Stimulated activated CD8-positive, alpha-beta memory T cell treated with anti-CD3 and anti-CD28 coated beads, Interleukin-4, amount 100 ng/mL, for 1 hour (primary cell): Measurements from ENCODE around the gene CNEP1R1.

ENCODE experiments used
- DNase-seq, 2 donors: peaks; one replicate each; pipeline ENCODE4 v3.0.0-alpha.2; 2020; ENCODE audit warnings: low read depth in 2 of 2, low spot score in 1 of 2

CNEP1R1 gene

DNA sequence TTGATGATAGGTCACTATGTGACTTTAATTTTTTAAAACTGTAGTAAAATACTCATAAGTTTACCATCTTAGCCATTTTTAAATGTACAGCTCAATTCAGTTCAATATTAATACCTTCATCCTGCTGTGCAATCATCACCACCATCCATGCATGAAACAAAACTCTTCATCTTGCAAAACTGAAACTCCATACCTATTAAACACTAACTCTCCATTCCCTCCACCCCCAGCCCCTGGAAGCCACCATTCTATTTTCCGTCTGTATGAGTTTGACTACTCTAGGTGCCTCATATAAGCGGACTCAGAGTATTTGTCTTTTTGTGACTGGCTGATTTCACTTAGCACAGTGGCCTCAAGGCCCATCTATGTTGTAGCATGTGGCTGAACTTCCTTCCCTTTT is 9.4 kb upstream of the CNEP1R1 start:
- DNase-seq = no peak

DNA sequence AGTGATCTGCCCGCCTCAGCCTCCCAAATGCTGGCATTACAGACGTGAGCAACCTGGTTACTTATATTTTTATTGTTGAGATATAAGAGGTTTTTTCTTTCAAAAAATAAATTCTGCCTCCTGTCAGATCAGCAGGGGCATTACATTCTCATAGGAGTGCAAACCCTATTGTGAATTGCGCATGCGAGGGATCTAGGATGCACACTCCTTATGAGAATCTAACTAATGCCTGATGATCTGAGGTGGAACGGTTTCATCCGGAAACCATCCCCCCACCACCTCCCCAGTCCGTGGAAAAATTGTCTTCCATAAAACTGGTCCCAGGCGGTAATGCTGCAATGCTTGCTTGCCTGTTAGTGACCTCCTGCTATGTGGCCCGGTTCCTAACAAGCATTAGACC is 7.5 kb upstream of the CNEP1R1 start:
- no peak for DNase-seq

DNA sequence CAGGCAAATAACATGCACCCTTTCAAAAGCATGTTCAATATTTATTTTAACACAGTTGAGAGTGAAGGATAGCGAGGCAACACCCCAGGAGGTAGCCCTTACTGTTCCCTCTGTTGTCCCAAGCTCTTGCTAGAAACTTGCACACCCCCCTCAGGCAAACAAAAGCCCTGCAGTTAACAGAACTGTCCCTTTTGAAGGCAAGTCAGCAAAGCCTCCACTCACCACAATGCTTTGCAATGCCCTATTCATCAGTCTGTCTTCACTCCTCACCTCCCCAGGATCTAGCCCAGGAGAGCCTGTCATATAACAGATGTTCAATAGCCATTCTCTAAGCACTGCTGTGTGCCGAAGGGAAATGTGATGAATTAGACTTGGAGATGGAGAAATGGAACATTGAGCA is 3.5 kb upstream of the CNEP1R1 start:
- DNase-seq = no peak

DNA sequence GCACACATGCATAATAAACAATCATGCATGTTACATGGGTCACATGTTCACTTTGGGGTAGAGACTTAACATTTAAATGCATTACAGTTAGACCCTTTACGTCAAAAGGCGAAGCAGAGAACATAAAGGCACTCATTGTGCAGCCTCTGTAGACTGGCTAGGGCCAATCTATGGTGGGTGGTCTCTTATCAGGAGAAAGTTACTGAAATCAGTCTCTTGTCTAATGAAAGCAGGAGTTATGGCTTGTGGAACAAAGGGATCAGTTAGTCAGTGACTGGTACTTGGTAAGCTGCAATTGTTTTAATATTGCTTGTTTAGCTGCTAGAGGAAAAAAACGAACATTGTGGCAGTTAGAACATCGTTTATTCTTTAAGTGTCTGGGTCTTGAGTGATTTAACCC is 1.4 kb upstream of the CNEP1R1 start:
- no peak for DNase-seq

DNA sequence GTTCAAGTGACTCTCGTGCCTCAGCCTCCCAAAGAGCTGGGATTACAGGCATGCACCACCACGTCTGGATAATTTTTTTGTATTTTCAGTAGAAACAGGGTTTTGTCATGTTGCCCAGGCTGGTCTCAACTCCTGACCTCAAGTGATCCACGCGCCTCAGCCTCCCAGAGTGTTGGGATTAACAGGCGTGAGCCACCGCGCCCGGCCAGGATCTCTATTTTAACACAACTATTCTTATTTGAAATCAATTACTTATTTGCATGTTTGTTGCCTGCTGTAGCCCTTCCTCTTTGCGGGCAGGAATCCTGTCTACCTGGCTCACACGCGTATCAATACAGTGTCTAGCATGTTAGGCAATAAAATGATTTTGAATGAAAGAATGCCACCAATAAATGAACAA is 818 bp upstream of the CNEP1R1 start:
- no peak for DNase-seq

DNA sequence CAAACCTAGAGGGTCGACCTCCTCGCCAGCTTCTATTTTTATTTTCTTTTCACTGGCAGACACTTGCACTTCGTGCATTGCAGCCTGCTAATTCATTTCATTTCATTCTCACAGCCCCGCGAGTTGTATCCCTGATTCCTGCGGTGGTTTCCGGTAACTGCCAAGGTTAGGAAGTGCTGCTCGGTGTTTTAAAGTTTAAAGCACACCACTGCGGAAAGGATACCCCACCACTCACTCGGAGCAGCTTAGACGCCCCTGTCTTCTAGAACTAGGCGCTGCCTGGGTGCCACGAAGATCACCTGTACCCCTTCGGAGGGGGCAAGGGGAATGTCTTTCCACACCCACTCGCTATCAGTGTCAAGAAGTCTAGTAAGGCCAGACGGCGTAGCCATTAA is 509 bp downstream of the CNEP1R1 start:
- peak in 1 of 2 donors; percentile 3 for DNase-seq

DNA sequence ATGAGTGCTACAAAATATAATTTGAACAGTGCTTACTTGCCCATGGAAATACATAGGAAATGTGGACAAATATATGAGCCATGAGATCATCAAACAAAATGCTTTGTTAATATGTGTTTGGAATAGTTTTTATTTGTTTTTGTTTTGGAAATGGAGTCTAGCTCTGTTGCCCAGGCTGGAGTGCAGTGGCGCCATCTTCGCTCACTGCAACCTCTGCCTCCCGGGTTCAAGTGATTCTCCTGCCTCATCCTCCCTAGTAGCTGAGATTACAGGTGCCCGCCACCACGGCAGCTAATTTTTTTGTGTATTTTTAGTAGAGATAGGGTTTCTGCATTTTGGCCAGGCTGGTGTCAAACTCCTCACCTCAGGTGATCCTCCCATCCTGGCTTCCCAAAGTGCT is 2.8 kb downstream of the CNEP1R1 start:
- DNase-seq = no peak

DNA sequence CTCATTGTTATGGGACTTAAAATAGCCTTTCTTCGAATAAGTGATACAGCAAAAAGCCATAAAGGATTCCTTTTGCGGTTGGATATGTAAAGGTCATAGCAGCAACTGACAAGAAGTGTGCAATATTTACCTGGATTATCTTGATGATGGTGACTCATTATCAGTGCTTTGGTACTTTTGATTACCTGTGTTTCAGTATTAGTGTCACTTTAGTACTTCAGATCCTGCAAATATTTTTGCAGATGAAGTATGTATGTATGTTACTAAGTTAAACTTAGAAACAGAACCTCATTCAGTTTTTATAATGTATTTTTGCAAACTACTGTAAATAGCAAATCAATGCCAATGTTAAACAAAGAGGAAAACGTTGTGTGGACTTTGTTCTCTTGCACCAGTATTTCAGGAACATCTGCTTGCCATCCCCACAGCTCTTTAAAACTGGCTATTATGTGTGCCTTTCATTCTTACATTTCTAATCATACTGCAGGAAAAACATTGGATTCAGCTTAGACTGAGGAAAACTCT is 10.5 kb downstream of the CNEP1R1 start:
- DNase-seq = no peak

DNA sequence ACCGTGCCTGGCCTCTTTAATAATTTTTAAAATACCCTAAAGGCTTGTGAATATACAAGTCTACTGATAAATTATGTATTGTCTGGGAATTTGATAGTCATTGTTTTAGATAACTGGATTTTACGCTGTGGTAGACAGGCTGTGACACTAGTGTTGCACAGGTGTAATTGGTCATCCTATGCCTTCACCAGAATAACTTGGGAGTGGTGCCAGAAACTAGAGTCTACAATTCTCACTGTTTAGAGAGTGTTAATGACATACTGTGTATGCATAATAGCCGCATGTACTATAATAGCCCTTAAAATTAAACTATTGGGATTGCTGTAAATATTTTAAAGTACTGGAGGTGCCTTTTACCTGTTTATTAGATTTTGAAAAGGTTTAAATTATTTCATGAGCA is 11.4 kb downstream of the CNEP1R1 start:
- no peak for DNase-seq

DNA sequence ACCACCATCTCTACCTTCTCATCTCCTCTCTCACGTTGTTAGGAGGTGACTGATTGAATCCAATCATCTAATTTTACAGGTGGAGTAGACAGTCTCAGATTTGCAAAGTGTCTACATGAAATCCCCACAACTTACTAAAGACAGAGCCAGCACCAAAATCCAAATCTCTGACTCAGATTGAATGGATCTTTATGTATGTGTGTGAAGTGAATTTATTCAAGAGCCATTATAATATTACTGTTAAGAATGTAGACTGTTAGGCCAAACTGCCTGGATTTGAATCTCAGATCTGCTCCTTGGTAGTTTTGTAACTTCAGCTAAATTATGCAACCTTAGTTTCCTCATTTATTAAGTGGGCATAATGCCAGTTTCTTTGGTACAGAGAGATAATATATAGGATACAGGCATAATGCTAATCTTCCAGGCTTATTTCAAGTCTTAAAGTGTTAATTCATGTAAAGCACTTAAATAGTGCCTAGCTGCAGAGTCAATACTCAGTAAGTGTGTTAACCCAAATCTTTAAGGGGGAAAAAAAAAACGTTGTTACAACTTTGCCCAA is 12.7 kb downstream of the CNEP1R1 start:
- no peak for DNase-seq

DNA sequence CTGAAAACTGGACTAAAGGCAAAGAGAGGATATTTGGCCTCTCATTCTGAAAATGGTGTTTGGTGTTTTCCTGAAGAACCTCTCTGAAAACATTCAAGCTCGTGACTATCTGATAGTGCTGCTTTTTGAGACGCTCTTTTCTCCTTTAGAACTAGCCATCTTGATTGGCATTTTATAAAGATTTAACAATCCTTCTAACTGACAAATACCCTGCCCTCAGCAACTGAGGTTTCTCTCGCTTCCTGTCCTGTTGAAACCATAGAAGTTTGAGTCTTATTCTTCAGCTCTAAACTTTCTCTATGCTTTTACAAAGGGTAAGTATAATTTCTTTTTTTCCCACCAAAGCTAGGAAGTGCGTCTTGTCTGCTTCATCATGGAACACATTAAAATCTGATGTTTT is 13.3 kb downstream of the CNEP1R1 start:
- DNase-seq = no peak

DNA sequence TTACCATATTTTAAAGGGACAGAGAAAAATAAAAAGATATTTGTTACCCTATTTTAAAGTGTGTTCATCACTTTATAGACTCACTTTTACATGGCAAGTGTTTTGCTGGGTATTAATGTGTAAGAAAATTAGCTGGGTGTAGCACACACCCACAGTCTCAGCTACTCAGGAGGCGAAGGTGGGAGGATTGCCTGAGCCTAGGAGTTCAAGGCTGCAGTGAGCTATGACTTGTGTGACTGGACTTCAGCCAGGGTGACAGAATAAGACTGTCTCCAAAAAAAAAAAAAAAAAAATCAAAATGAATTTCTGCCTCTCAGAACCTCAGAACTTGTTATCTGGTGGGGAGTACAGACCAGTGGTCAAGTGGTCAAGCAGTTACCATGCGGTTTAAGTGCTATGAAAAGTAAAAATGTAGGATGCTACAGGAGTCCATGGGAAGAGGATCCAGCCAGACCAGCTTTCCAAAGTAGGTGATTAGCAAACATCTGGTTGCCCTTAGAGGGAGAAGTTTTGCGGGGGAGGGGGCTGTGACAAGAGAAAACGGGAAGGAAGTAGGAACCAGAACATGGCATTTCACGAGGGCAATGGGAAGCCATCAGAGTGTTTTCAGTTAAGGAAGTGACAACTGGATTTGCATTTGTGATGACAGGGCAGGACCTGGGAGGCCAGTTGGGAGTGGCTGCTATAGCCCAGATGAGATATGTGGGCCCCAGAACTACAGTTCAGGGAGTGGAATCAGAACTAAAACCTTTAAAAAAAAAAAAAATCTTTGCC is 13.9 kb downstream of the CNEP1R1 start:
- no peak for DNase-seq

DNA sequence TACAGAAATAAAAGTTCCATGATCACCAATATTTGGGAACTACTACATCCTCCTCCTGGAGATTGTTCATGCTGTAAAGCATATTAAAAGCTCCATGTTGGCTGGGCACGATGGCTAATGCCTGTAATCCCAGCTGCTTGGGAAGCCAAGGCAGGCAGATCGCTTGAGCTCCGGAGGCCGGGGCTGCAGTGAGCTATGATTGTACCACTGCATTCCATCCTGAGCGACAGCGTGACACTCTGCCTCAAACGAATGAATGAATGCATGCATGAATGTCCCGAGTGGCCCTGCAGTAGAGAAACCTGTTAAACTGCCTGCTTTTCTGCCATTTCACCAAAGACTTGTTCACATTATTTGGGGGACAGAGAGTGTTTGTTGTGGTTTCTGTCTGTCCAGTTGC is 15.0 kb downstream of the CNEP1R1 start:
- no peak for DNase-seq

DNA sequence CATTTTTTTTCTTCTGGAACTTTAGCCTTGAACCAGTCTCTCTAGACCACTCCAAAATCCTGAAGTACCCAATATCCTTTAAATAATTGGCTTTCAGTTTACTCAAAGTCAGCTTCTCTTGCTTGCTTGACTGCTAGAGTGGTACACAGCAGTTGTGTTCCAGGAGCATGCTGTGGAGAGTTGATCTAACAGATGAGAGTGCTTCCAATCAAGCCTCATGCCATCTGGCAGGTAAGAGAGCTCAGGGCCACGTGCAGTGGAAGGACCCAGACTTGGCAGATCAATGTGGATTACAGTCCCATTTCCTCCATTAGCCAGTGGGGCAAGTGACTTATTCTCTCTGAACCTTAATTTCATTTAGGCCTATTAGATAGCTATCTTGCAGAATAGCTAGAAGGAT is 15.7 kb downstream of the CNEP1R1 start:
- DNase-seq = no peak

DNA sequence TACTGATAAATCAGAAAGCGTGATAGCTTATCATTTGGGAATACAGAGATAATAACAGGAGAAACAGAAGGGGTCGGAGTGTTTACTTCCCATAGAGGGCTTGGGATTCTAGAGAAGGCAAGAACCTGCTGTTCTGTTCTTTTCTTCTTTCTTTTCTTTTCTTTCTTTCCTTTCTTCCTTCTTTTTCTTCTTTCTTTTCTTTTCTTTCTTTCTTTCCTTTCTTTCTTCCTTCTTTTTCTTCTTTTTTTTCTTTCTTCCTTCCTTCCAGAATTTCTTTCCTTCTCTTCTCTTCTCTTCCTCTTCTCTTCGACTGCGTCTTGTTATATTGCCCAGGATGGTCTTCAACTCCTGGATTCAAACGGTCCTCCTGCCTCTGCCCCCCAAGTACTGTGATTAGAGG is 18.3 kb downstream of the CNEP1R1 start:
- DNase-seq = no peak

DNA sequence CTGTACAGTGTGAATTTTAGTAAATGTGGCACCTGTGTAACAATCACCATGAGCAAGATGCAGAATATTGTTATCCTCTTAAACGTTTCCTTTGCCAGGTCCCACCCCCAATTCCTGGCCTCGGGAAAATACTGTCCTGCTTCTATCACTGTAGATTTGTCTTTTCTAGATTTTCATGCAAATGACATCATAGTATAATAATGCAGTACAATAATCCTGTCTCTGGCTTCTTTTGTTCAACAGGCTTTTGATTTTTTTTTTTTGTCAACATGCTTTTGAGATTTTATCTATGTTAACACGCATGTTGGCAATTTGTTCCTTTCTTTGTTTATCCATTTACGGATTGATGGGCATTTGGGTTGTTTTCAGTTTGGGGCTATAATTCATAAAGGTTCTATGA is 20.4 kb downstream of the CNEP1R1 start:
- no peak for DNase-seq

DNA sequence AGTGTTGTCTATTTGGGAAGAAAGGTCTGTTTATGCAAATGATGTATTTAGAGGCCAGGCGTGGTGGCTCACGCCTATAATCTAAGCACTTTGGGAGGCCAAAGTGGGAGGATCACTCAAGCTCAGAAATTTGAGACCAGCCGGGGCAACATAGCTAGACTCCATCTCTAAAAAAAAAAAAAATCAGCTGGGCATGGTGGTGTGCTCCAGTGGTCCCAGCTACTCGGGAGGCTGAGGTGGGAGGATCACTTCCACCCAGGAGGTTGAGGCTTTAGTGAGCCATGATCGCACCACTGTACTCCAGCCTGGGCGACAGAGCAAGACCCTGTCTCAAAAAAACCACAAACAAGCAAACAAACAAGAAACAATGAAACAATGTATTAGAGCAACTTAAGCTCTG is 21.8 kb downstream of the CNEP1R1 start:
- no peak for DNase-seq

DNA sequence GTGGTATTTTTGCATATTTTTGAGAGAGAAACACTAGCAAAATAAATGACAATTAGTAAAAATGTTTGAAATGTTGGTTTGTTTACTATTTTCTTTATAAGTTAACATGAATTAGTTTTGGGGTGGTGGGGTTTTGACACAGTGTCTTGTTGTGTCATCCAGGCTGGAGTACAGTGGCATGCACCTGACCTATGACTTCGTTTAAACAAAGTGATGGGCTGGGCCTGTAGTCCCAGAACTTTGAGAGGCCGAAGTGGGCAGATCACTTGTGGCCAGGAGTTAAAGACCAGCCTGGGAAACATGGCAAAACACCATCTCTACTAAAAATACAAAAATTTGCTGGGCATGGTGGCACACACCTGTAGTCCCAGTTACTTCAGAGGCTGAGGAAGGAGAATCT is 22.8 kb downstream of the CNEP1R1 start:
- DNase-seq = no peak

DNA sequence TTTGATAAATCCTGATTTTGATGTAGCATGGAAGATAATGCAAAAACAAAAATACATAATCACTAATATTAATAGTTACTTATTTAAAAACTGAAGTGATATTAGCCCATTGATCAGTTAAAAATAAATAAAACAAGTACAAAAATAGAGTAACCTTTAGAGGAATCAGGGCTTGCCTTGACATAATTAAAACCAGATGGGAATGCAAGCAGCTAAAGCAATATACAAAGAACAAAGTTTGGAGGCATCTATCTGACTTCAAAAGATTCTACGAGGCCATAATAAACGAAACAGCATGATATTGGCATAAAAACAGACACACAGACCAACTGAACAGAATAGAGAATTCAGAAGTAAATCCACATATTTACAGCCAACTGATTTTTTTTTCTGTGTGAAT is 25.8 kb downstream of the CNEP1R1 start:
- no peak for DNase-seq

DNA sequence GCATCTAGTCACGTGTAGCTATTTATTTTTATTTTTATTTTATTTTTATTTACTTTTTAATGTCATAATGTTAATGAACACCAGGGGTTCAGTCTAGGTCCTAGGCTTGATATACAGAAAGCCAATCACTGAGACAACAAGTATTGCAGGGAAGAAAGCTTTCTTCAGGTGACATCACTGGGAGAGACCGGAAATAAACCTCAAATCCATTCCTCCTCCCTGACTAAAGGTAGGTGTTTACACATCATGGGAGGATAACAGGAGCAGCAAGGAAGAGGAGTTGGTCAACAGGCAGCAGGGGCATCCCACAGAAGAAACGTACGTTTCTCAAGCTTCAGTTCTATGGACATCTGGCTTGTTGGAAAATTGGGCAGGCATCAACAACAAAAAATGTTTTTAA is 31.2 kb downstream of the CNEP1R1 start:
- no peak for DNase-seq

DNA sequence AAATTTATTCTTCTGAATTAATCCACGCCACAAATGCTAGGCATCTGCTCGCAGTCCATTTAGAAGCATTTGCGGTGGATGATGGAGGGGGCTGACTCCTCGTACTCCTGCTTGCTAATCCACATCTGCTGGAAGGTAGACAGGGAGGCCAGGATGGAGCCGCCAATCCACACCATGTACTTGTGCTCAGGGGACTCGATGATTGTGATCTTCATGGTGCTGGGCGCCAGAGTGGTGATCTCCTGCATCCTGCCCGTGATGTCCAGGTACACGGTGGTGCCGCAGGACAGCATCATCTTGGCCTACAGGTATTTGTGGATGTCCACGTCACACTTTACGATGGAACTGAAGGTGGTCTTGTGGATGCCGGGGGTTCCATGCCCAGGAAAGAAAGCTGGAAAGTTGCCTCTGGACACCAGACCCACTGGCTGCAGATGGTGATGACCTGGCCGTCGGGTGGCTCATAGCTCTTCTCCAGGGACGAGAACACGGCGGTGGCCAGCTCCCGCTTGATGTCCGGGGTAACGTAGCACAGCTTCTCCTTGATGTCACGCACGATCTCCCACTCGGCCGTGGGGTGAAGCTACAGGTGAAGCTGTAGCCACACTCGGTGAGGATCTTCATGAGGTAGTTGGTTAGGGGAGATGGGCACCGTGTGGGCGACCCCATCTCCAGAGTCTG is 33.2 kb downstream of the CNEP1R1 start:
- DNase-seq = no peak

DNA sequence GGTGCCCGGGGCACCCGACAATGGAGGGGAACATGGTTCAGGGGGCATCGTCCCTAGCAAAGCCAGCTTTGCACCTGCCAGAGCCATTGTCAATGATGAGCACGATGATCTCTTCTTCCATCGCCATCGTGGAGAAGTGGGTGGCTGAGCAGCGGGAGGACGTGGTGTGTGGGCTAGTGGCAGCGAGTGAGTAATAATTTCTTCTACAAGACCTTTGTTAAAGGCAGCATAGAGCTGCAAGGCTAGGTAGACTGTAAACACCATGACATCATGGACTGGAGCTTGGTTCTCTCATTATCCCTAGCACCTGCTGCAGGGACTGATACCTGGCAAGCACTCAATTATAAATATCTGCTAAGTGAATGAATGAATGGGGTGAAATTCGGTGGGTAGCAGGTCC is 34.1 kb downstream of the CNEP1R1 start:
- DNase-seq = no peak
